GM19324 (cell line): ENCODE measurements around the gene C12orf60.

Experiments
- ATAC-seq: cut with Tn5 transposase; IDR thresholded peaks from one replicate; pipeline ENCODE4 v1.9.1; 2021; ENCODE audit warnings: mild to moderate bottlenecking, moderate library complexity; ENCODE audit not compliant: unreplicated experiment, low FRiP score

Gene C12orf60

GRCh38 chr12:14833336-14833735 lies 29.9 kb downstream of the C12orf60 start:
- no peak for ATAC-seq

GRCh38 chr12:14833952-14834351 lies 30.5 kb downstream of the C12orf60 start:
- ATAC-seq: no peak

GRCh38 chr12:14834509-14834908 lies 31.0 kb downstream of the C12orf60 start:
- no peak for ATAC-seq

GRCh38 chr12:14836336-14837210 lies 33.1 kb downstream of the C12orf60 start:
- no peak for ATAC-seq

GRCh38 chr12:14839262-14839661 lies 35.8 kb downstream of the C12orf60 start:
- ATAC-seq: no peak

- no peak for ATAC-seq
Observed at GRCh38 chr12:14840616-14841015, 37.1 kb downstream of the C12orf60 start.

GRCh38 chr12:14841761-14842160 lies 38.3 kb downstream of the C12orf60 start:
- no peak for ATAC-seq

- ATAC-seq: no peak
Observed at GRCh38 chr12:14842315-14842714, 38.8 kb downstream of the C12orf60 start.

GRCh38 chr12:14843425-14843887 lies 40.0 kb downstream of the C12orf60 start, which contains the start of gene ART4:
Gene ART4, minus strand, starts transcription at chr12:14843526. Its CDS starts 413 bp downstream, at chr12:14843113.
- no peak for ATAC-seq

- ATAC-seq: no peak
Observed at GRCh38 chr12:14844401-14844800, 40.9 kb downstream of the C12orf60 start.

GRCh38 chr12:14845350-14845750 lies 41.9 kb downstream of the C12orf60 start:
- no peak for ATAC-seq

- no peak for ATAC-seq
Observed at GRCh38 chr12:14846042-14846587, 42.6 kb downstream of the C12orf60 start.

- no peak for ATAC-seq
Observed at GRCh38 chr12:14846876-14847580, 43.6 kb downstream of the C12orf60 start.

GRCh38 chr12:14849661-14850060 lies 46.2 kb downstream of the C12orf60 start:
- ATAC-seq: no peak

GRCh38 chr12:14850929-14851663 lies 47.6 kb downstream of the C12orf60 start:
- peak; percentile 76 for ATAC-seq

- ATAC-seq: no peak
Observed at GRCh38 chr12:14852880-14853279, 49.4 kb downstream of the C12orf60 start.

GRCh38 chr12:14853961-14854360 lies 50.5 kb downstream of the C12orf60 start:
- ATAC-seq: no peak

- ATAC-seq: peak; percentile 52
Observed at GRCh38 chr12:14854586-14855183, 51.2 kb downstream of the C12orf60 start.

GRCh38 chr12:14858513-14858912 lies 55.0 kb downstream of the C12orf60 start:
- ATAC-seq: no peak

GRCh38 chr12:14860490-14860889 lies 57.0 kb downstream of the C12orf60 start:
- no peak for ATAC-seq
